ENCODE results near the gene HSPB7.

Gene HSPB7

DNA sequence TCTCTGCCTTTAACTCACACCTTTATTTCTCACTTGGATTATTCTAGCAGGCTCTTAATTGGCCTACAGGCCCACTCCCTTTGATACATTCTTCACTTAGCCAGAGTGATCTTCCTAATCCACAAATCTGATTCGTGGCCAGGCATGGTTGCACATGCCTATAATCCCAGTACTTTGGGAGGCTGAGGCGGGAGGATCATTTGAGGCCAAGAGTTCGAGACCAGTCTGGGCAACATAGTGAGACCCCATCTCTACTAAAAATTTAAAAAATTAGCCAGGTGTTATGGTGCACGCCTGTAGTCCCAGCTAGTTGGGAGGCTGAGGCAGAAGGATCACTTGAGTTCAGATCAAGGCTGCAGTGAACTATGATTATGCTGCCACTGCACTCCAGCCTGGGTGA is 44.1 kb downstream of the HSPB7 start:
- no peak for DNase-seq

DNA sequence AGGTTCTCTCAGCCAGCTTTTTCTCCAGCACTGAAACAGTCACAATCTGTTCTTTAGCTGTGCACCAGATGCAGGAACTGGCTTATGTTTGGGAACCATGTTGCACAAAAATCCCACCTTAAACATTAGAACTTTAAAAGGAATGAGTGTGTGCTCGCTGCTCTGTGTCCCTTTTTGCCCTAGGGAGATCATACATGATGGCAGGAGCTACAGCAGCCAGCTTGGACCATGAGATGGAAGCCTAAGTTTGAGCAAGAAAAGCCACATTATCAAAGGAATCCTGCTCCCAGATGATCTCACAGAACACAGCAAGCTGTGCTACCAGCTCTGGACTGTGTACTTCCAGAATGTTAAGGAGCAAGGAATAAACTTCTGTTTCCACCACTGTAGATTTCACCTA is 45.4 kb downstream of the HSPB7 start:
- no peak for DNase-seq

DNA sequence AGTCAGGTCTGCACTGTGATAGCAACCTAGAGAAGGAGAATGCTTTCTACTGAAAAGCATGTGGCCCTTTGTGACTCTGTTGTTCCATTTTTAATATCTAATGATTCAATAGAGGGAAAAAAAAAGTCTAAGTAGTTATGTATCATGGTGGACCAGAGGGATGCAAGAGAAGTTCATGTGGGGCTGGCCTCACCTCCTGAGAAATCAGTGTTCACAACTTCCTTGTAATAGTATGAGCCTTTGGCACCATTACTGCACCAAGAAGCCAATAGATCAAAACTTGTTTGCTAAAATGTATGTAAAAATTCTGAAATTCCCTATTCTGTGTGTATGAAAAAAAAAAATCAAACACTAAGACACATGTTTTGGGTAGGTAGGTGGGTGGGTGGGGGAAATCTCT is 46.9 kb downstream of the HSPB7 start:
- no peak for DNase-seq

DNA sequence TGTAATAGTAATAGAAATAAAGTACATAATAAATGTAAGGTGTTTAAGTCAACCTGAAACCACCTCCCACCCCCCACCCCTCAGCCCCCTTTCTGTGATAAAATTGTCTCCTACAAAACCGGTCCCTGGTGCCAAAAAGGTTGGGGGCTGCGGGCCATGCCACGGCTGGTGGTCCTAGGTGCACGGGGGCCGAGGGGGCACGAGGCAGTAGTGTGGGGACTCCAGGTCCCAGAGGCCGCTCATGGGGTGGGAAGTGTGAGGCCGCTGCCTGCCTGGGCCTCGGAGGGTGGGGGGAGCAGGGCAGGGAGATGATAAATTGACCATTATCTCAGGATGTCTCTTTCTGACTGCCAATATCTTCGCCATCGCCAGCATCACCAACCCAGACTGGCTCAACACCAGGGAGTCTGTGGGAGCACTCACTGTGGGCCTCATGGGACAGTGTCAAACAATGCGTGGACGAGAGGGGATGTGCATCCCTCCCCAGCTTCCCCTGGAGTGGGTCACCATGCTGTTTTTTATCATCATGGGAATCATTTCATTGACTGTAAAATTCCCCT is 48.4 kb downstream of the HSPB7 start:
- DNase-seq = no peak

DNA sequence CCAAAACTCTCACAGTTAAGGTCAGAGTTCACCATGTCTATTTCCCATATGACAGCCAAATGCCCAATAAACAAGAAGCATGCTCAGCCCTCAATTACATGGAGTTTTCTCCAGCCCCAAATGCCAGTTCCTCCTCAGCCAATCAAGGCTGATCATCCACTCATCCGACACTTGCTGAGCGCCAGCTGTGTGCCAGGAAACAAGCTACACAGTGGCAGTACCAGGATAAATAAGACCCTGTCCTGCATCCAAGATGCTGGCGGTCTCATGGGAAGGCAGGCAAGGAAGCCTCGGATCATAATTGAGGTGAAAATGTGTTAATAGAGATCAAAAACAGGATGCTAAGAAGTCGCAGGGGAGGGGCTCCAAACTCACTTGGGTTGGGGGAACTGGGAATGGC is 49.7 kb downstream of the HSPB7 start:
- DNase-seq = no peak

DNA sequence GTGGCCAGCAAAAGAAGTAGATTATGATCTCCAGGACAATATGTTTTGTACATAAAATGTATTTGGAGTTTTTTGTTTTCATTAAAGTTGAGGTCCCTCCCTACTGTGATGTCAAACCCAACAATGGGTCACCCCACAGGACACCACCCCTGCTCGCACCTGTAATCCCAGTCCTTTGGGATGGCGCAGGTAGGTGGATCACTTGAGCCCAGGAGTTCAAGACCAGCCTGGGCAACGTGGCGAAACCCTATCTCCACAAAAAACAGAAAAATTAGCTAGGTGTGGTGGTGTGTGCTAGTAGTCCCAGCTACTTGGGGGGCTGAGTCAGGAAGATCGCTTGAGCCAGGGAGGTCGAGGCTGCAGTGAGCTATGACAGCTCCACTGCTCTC is 50.9 kb downstream of the HSPB7 start:
- DNase-seq = no peak

DNA sequence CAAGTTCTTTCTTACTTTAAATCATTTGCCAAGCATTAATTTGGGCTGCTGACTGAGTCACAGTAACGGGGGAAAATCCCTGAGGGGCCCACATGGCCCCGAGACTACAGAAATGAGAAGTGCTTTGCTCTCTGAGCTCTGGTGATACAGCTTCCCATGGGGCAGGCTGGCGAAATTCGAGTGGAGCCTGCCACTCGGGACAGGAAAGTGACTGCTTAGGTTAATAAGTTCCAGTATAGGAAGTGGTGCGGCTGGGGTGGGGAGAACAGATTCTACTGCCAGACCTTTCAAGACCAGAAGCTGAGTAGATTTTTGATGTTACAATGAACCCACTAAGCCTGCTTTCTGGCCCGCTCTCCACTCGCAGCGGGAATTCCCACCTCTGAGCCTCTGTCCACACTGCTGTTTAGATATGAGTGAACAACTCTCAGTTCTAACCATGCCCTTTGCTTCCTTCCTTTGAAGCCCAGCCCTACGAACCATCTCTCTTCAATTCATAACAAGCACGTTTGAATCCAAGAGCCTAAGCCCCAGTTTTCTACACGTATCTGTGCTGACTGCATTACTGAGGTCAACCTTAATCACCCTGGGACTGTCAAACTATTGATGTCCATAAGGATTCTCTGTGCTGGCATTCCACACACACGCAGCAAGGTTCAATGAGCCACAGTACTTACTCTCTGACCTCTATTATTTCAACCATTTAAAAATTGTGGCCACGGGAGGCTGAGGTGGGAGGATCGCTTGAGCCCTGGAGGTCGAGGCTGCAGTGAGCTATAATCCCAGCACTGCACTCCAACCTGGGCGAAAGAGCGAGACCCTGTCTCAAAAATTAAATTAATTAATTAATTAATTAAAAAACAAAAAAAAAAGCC is 51.5 kb downstream of the HSPB7 start:
- no peak for DNase-seq

DNA sequence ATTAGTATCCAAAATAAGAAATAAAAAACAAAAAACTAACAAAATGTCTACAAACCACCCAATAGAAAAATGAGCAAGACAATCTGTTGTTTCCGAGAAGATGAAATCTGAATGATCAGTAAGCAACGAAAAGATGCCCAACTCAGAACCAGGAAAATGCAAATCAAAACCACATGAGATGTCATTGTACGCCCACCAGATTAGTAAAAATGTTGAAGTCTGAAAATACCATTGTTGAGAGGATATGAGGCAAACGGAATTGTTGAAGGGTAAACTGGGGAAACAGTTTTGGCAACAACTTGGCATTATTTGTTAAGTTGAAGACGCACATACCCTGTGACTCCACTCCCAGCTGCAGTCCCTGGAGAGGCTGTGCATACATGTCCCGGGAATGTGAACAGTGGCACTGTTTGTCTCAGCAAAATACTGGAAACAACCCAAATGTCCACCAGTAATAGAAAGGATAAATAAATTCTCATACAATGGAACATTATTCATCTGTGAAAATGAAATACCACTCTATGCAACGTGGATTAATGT is 52.5 kb downstream of the HSPB7 start:
- DNase-seq = no peak

Data from DMS153 (cell line).